Neural cell (in vitro differentiated cells): ENCODE data around the gene TIMM22. TPM values are rescaled to one million over a fixed set of nuclear protein-coding genes. Genes with fewer than 3 reads are reported as not detected.

Experiments
- H2AFZ ChIP-seq: fragments of 200-600, 300-800 bp; sonication (generic), shearing (Covaris generic); 2 replicates; pipeline ENCODE4 v1.6.0; 2014; ENCODE audit warnings: low read depth, mild to moderate bottlenecking, antibody characterized with exemption, low read length, moderate library complexity
- H3F3A ChIP-seq: fragments of 200-600 bp; shearing (Covaris generic); 2 replicates; pipeline ENCODE4 v1.6.1; 2016; ENCODE audit warnings: mild to moderate bottlenecking, moderate library complexity, mixed read lengths, antibody characterized with exemption, low read length; ENCODE audit not compliant: insufficient read depth, poor library complexity, severe bottlenecking
- H3K27ac ChIP-seq: fragments of 200-600, 300-800 bp; sonication (generic), shearing (Covaris generic); 2 replicates; pipeline ENCODE4 v1.5.1; 2014; ENCODE audit warnings: mild to moderate bottlenecking, low read length, moderate library complexity
- H3K27me3 ChIP-seq: fragments of 300-800, 200-600 bp; sonication (generic), shearing (Covaris generic); 2 replicates; pipeline ENCODE4 v1.6.0; 2014; ENCODE audit warnings: mild to moderate bottlenecking, low read depth, low read length, moderate library complexity; ENCODE audit not compliant: insufficient read depth
- H3K36me3 ChIP-seq: fragments of 300-800, 200-600 bp; sonication (generic), shearing (Covaris generic); 2 replicates; pipeline ENCODE4 v1.5.1; 2014; ENCODE audit warnings: mild to moderate bottlenecking, antibody characterized with exemption, low read length, moderate library complexity; ENCODE audit not compliant: insufficient read depth
- H3K4me2 ChIP-seq: fragments of 300-800, 200-600 bp; sonication (generic), shearing (Covaris generic); 2 replicates; pipeline ENCODE4 v1.6.0; 2014; ENCODE audit warnings: mild to moderate bottlenecking, low read length
- H3K4me3 ChIP-seq: fragments of 300-800, 200-600 bp; sonication (generic), shearing (Covaris generic); 2 replicates; pipeline ENCODE4 v1.5.1; 2014; ENCODE audit warnings: mild to moderate bottlenecking, low read length, moderate library complexity
- H3K79me2 ChIP-seq: fragments of 200-600 bp; shearing (Covaris generic); replicated peaks from 2 replicates; pipeline ENCODE4 v1.6.0; 2014; ENCODE audit warnings: mild to moderate bottlenecking, low read length, moderate library complexity; ENCODE audit not compliant: insufficient read depth
- H3K9ac ChIP-seq: fragments of 300-800, 200-600 bp; sonication (generic), shearing (Covaris generic); 2 replicates; pipeline ENCODE4 v1.6.1; 2016; ENCODE audit warnings: mild to moderate bottlenecking, low read length, mixed read lengths
- H3K9me2 ChIP-seq: fragments of 200-600 bp; shearing (Covaris generic); 2 replicates; pipeline ENCODE4 v1.6.1; 2016; ENCODE audit warnings: mild to moderate bottlenecking, low read length, mixed read lengths; ENCODE audit not compliant: insufficient read depth
- H3K9me3 ChIP-seq: fragments of 200-600, 300-800 bp; sonication (generic), shearing (Covaris generic); 2 replicates; pipeline ENCODE4 v1.6.1; 2016; ENCODE audit warnings: mild to moderate bottlenecking, mixed run types, low read length, moderate library complexity, mixed read lengths
- H4K20me1 ChIP-seq: fragments of 200-600 bp; shearing (Covaris generic); 2 replicates; pipeline ENCODE4 v1.6.1; 2016; ENCODE audit warnings: mild to moderate bottlenecking, mixed run types; ENCODE audit not compliant: insufficient read depth
- CTCF ChIP-seq: fragments of 450-650 bp; IDR thresholded peaks from 2 replicates; pipeline ENCODE4 v1.5.1; 2014; ENCODE audit warnings: antibody characterized with exemption, mild to moderate bottlenecking, moderate library complexity; ENCODE audit not compliant: poor library complexity, severe bottlenecking
- EP300 ChIP-seq: fragments of 450-650 bp; conservative IDR thresholded peaks from 2 replicates; pipeline ENCODE4 v1.6.1; 2014; ENCODE audit warnings: antibody characterized with exemption, mild to moderate bottlenecking, moderate library complexity; ENCODE audit not compliant: poor library complexity, severe bottlenecking
- EZH2 ChIP-seq: fragments of 200-600, 300-800 bp; shearing (Covaris generic), sonication (generic); IDR thresholded peaks from 2 replicates; pipeline ENCODE4 v1.6.1; 2014; ENCODE audit warnings: antibody characterized with exemption, low read length, borderline replicate concordance, mild to moderate bottlenecking; ENCODE audit not compliant: insufficient read depth, poor library complexity, severe bottlenecking
- MXI1 ChIP-seq: fragments of 450-650 bp; conservative IDR thresholded peaks from 2 replicates; pipeline ENCODE4 v1.6.1; 2014; ENCODE audit warnings: antibody characterized with exemption, mild to moderate bottlenecking; ENCODE audit not compliant: poor library complexity, severe bottlenecking
- POLR2AphosphoS5 ChIP-seq: IDR thresholded peaks from 2 replicates; pipeline ENCODE4 v1.6.1; 2012
- RAD21 ChIP-seq: fragments of 450-650 bp; conservative IDR thresholded peaks from 2 replicates; pipeline ENCODE4 v1.6.1; 2014; ENCODE audit warnings: antibody characterized with exemption, mild to moderate bottlenecking, moderate library complexity
- REST ChIP-seq: IDR thresholded peaks from 2 replicates; pipeline ENCODE4 v1.6.1; 2012; ENCODE audit warnings: borderline replicate concordance
- SMC3 ChIP-seq: fragments of 450-650 bp; conservative IDR thresholded peaks from 2 replicates; pipeline ENCODE4 v1.6.1; 2014; ENCODE audit warnings: antibody characterized with exemption, mild to moderate bottlenecking, moderate library complexity; ENCODE audit not compliant: poor library complexity
- TAF1 ChIP-seq: IDR thresholded peaks from 2 replicates; pipeline ENCODE4 v1.6.1; 2012; ENCODE audit warnings: low read depth
- polyA plus RNA-seq: library from polyadenylated mRNA; depleted of rRNA; stranded (reverse); fragments of >200 nt; gene quantifications from 2 replicates; pipeline ENCODE4 v1.2.3, GENCODE V29; 2014

The TIMM22 gene
- polyA plus RNA-seq, 1 donor from 2014 or later: 16.7 TPM

- H3K9ac ChIP-seq: no peak overlapping the region
- H2AFZ ChIP-seq: no peak overlapping the region
- no peaks in the 10 kb centered on the region for H4K20me1 ChIP-seq
- no peak overlapping the region for H3K4me2 ChIP-seq
- no peaks in the 10 kb centered on the region for H3F3A ChIP-seq
- no peaks in the 10 kb centered on the region for H3K9me3 ChIP-seq
- H3K4me3 ChIP-seq: no peak overlapping the region
- no peaks in the 10 kb centered on the region for H3K36me3 ChIP-seq
- H3K79me2 ChIP-seq: peaks cover 39% of the 10 kb centered on the region
- H3K9me2 ChIP-seq: no peaks in the 10 kb centered on the region
- H3K27ac ChIP-seq: no peak overlapping the region
- H3K27me3 ChIP-seq: no peaks in the 10 kb centered on the region
- TF ChIP-seq RAD21 (no peak), EZH2 (no peak), CTCF (no peak), REST (no peak), EP300 (no peak), TAF1 (no peak), MXI1 (no peak), SMC3 (no peak), POLR2AphosphoS5 (no peak)
Observed at GRCh38 chr17:958712-959451, 38.0 kb upstream of the TIMM22 start.

GRCh38 chr17:962166-962565, 34.8 kb upstream of the TIMM22 start:
- Histone ChIP-seq H3K4me2 (no peak overlapping the region), H3F3A (no peaks in the 10 kb centered on the region), H3K9ac (no peak overlapping the region), H3K27me3 (no peaks in the 10 kb centered on the region), H3K9me2 (no peaks in the 10 kb centered on the region), H3K4me3 (no peak overlapping the region), H3K27ac (no peak overlapping the region), H3K36me3 (no peaks in the 10 kb centered on the region), H3K79me2 (peaks cover 35% of the 10 kb centered on the region), H3K9me3 (no peaks in the 10 kb centered on the region), H2AFZ (no peak overlapping the region), H4K20me1 (no peaks in the 10 kb centered on the region)
- TF ChIP-seq MXI1: no peak
